Skeletal muscle satellite cell (primary cell): Measurements from ENCODE around the gene NFYA.

Experiments used
- H3K27me3 ChIP-seq: 2 replicates; pipeline ENCODE4 v1.7.0; 2013; ENCODE audit warnings: low read length; ENCODE audit not compliant: control insufficient read depth, insufficient read depth
- H3K36me3 ChIP-seq: 2 replicates; pipeline ENCODE4 v1.7.0; 2013; ENCODE audit warnings: mild to moderate bottlenecking, control low read depth, low read length; ENCODE audit not compliant: insufficient read depth
- H3K4me1 ChIP-seq: 2 replicates; pipeline ENCODE4 v1.7.0; 2013; ENCODE audit warnings: low read length; ENCODE audit not compliant: control insufficient read depth, insufficient read depth
- H3K4me2 ChIP-seq: 2 replicates; pipeline ENCODE4 v1.7.0; 2013; ENCODE audit warnings: mild to moderate bottlenecking, low read length
- H3K4me3 ChIP-seq: 2 replicates; pipeline ENCODE4 v1.7.0; 2013; ENCODE audit warnings: low read length
- H3K9ac ChIP-seq: 2 replicates; pipeline ENCODE4 v1.7.0; 2013; ENCODE audit warnings: mild to moderate bottlenecking, low read depth, low read length, moderate library complexity
- H3K9me3 ChIP-seq: replicated peaks from 2 replicates; pipeline ENCODE4 v1.7.0; 2013; ENCODE audit warnings: mild to moderate bottlenecking, control low read depth, low read length

The NFYA gene

DNA sequence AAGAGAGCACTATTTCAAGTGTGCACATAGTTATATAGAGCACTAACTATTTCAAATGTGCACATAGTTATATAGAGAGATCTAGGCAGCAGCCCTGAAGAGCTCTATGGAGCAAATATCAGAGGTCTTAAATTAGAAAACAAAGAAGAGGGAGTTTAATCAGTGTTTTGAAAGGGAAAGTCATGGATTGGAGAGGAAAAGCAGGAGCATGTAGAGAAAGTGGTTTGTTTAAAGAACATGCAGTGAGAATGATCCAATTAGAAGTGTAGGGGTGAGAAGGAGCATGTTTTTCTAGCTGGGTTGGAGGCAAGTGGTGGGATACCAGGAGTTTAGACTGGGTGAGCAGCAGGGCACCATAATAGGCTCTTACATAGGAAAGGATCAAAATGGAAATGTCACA, 64.1 kb downstream of the NFYA start:
- Histone ChIP-seq H3K9me3 (no peaks in the 10 kb centered on the region), H3K4me2 (no peak overlapping the region), H3K4me3 (no peak overlapping the region), H3K4me1 (no peaks in the 10 kb centered on the region), H3K36me3 (peaks cover 5% of the 10 kb centered on the region), H3K27me3 (no peaks in the 10 kb centered on the region), H3K9ac (no peak overlapping the region)

DNA sequence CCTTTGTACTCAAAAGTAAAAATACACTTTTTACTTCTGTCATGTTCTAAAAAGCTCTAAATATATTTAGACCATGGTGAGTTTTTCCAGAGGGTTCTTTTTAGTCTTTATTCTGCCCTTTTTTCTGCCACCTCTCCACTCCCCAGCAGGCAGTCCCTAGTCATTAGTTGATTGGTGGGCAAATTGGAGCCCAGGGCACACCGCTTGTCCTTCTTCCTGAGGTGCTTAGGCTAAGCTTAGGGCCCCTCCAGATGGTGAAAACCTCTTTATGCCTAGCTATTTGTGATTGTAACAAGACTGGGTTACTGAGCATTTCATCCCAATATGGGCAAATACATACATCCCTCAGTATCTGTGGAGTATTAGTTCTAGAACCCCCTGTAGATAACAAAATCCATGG, 75.1 kb downstream of the NFYA start:
- Histone ChIP-seq H3K9me3 (no peaks in the 10 kb centered on the region), H3K4me2 (no peak overlapping the region), H3K27me3 (no peaks in the 10 kb centered on the region), H3K36me3 (no peaks in the 10 kb centered on the region), H3K4me3 (no peak overlapping the region), H3K4me1 (no peaks in the 10 kb centered on the region), H3K9ac (no peak overlapping the region)
